HCT116 (cell line): ENCODE measurements around the gene KIF5C. TPM values are rescaled to one million over a fixed set of nuclear protein-coding genes. Genes with fewer than 3 reads are reported as not detected.

Source experiments
- ATAC-seq: fragments of 200-7000 bp; cut with Tn5 transposase; 2 replicates; pipeline ENCODE4 v1.9.1; 2020; ENCODE audit warnings: mild to moderate bottlenecking, moderate library complexity
- BruUV-seq: library from RNA; stranded (reverse); fragments of 400-500 nt; replicated peaks from 2 replicates; lab custom pipeline; 2021; lab: Mats Ljungman, UMichigan
- CTCF ChIA-PET: fragments of 300-600 bp; sonication (Branson Sonifier 250); formaldehyde crosslinking; loops from one replicate; lab custom pipeline; 2021; ENCODE audit warnings: antibody characterized with exemption; lab: Charles Lee
- POLR2A ChIA-PET: fragments of 300-600, 350-600 bp; sonication (Branson Sonifier 250); formaldehyde crosslinking; loops from one replicate; lab custom pipeline; 2021; ENCODE audit warnings: antibody characterized with exemption; lab: Charles Lee
- RAD21 ChIA-PET, 2 experiments: fragments of 300-600 bp; sonication (Branson Sonifier 250); formaldehyde crosslinking; loops; one replicate each; lab custom pipeline; 2023; ENCODE audit warnings: low total read pairs in 2 of 2; ENCODE audit not compliant: uncharacterized antibody in 2 of 2, unreplicated experiment in 2 of 2, low non-redundant PET in 1 of 2; lab: Charles Lee
- DNase-seq: peaks from one replicate; pipeline ENCODE4 v3.0.0-alpha.2; 2010; ENCODE audit warnings: low read depth, low spot score
- H2AFZ ChIP-seq: fragments of 200-600 bp; shearing (Covaris generic), sonication (generic); 2 replicates; pipeline ENCODE4 v1.6.1; 2017; ENCODE audit warnings: low read depth, mixed run types, mixed read lengths, antibody characterized with exemption, low read length; ENCODE audit not compliant: poor library complexity, severe bottlenecking
- H3K27ac ChIP-seq: 2 replicates; pipeline ENCODE4 v1.5.1; 2012; ENCODE audit warnings: low read depth, low read length
- H3K27me3 ChIP-seq: fragments of 200-600 bp; sonication (generic); 2 replicates; pipeline ENCODE4 v1.6.1; 2016; ENCODE audit warnings: mixed run types, low read length, mixed read lengths; ENCODE audit not compliant: insufficient read depth
- H3K36me3 ChIP-seq, 2 experiments: fragments of 200-500 bp in 1 of 2; fragments of 200-600 bp in 1 of 2; sonication (Bioruptor generic) in 1 of 2; sonication (generic) in 1 of 2; 2 replicates each; pipeline versions ENCODE4 v1.5.1 to v1.6.1; 2014 to 2016; ENCODE audit warnings: low read length in 2 of 2, inconsistent platforms in 1 of 2, mixed read lengths in 1 of 2, mixed run types in 1 of 2; ENCODE audit not compliant: insufficient read depth in 2 of 2, control insufficient read depth in 1 of 2
- H3K4me1 ChIP-seq, 2 experiments: fragments of 200-600 bp in 1 of 2; sonication (generic) in 1 of 2; 2 replicates each; pipeline versions ENCODE4 v1.5.1 to v1.6.1; 2012 to 2017; ENCODE audit warnings: low read length in 2 of 2, inconsistent platforms in 1 of 2, mild to moderate bottlenecking in 1 of 2, mixed read lengths in 1 of 2, mixed run types in 1 of 2, moderate library complexity in 1 of 2; ENCODE audit not compliant: insufficient read depth in 2 of 2, control insufficient read depth in 1 of 2
- H3K4me2 ChIP-seq: fragments of 200-600 bp; sonication (generic); 2 replicates; pipeline ENCODE4 v1.6.1; 2017; ENCODE audit warnings: mixed run types, low read length, mixed read lengths
- H3K4me3 ChIP-seq, 2 experiments: fragments of 200-600 bp in 1 of 2; sonication (generic) in 1 of 2; replicated peaks in 1 of 2; 2 replicates each; pipeline ENCODE4 v1.5.1; 2011 to 2016; ENCODE audit warnings: low read length in 2 of 2, control low read depth in 1 of 2, low read depth in 1 of 2, mild to moderate bottlenecking in 1 of 2, mixed read lengths in 1 of 2, mixed run types in 1 of 2
- H3K79me2 ChIP-seq: fragments of 200-600 bp; sonication (generic); 2 replicates; pipeline ENCODE4 v1.6.1; 2017; ENCODE audit warnings: mild to moderate bottlenecking, mixed run types, low read length, moderate library complexity, mixed read lengths; ENCODE audit not compliant: insufficient read depth
- H3K9ac ChIP-seq: fragments of 200-600 bp; sonication (generic); 2 replicates; pipeline ENCODE4 v1.6.1; 2016; ENCODE audit warnings: low read length, mixed read lengths
- H3K9me2 ChIP-seq: fragments of 200-600 bp; sonication (generic), shearing (Covaris generic); 2 replicates; pipeline ENCODE4 v1.6.1; 2017; ENCODE audit warnings: mixed run types, mild to moderate bottlenecking, moderate library complexity; ENCODE audit not compliant: insufficient read depth
- H3K9me3 ChIP-seq, 2 experiments: fragments of 200-500 bp in 1 of 2; fragments of 200-600 bp in 1 of 2; sonication (Bioruptor generic) in 1 of 2; sonication (generic) in 1 of 2; 2 replicates each; pipeline ENCODE4 v1.6.1; 2014 to 2017; ENCODE audit warnings: low read length in 2 of 2, mixed read lengths in 2 of 2, inconsistent platforms in 1 of 2, low read depth in 1 of 2, mild to moderate bottlenecking in 1 of 2, mixed run types in 1 of 2, moderate library complexity in 1 of 2; ENCODE audit not compliant: control insufficient read depth in 1 of 2, insufficient read depth in 1 of 2
- H4K20me1 ChIP-seq: fragments of 200-600 bp; sonication (generic), shearing (Covaris generic); 2 replicates; pipeline ENCODE4 v1.6.1; 2017; ENCODE audit warnings: mixed run types, mild to moderate bottlenecking, moderate library complexity; ENCODE audit not compliant: insufficient read depth
- FOSL1 ChIP-seq: IDR thresholded peaks from 2 replicates; pipeline ENCODE4 v1.6.1; 2012; ENCODE audit warnings: low read depth
- POLR2A ChIP-seq: IDR thresholded peaks from 2 replicates; pipeline ENCODE4 v1.7.0; 2011; ENCODE audit warnings: borderline replicate concordance; ENCODE audit not compliant: insufficient read depth, insufficient read length; ENCODE audit errors: extremely low read depth
- POLR2AphosphoS5 ChIP-seq: IDR thresholded peaks from 2 replicates; pipeline ENCODE4 v1.6.1; 2011; ENCODE audit warnings: mild to moderate bottlenecking, low read depth, low read length, moderate library complexity
- RAD21 ChIP-seq: IDR thresholded peaks from 2 replicates; pipeline ENCODE4 v1.6.1; 2012; ENCODE audit warnings: low read depth, mild to moderate bottlenecking
- SRF ChIP-seq: IDR thresholded peaks from 2 replicates; pipeline ENCODE4 v1.6.1; 2012; ENCODE audit warnings: low read depth
- intact Hi-C: fragments of 100-400 bp; cut with micrococcal nuclease; formaldehyde crosslinking; loops from 2 replicates; pipeline ENCODE4 v1.10.0; 2022
- total RNA-seq: library from RNA; stranded (reverse); gene quantifications from one replicate; pipeline ENCODE4 v1.2.1, GENCODE V29; 2021; ENCODE audit not compliant: unreplicated experiment
- TF ChIP-seq, protein P1 (sequence below): IDR thresholded peaks from 2 replicates; pipeline ENCODE4 v1.6.1; 2012
- TF ChIP-seq, protein P2 (sequence below): IDR thresholded peaks from 2 replicates; pipeline ENCODE4 v1.6.1; 2012; ENCODE audit warnings: low read depth
- TF ChIP-seq, protein P3 (sequence below): IDR thresholded peaks from 2 replicates; pipeline ENCODE4 v1.6.1; 2011; ENCODE audit warnings: mild to moderate bottlenecking, low read length, moderate library complexity; ENCODE audit not compliant: insufficient replicate concordance; ENCODE audit errors: extremely low read depth

The KIF5C gene
- total RNA-seq, 1 experiment from 2014 or later: 6.5 TPM

DNA sequence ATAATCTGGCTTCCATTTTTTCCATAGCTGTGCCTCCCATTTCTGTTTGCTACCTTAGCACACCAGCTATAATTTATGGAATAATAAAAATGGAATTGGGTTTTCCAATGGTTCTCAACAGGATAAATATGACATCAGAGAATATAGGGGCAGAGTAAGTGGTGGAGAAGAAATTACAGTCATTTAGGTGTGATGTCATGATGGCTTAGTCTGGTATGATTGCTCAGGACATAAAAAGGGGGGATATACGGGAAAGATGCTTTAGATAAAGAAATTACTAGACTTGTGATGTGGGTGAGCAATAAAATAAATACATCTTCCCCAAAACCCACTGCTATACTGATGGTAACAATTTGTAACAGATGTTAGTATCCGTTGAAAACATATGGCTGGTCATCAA is 21.6 kb upstream of the KIF5C start:
- H3K9me3 ChIP-seq: no peaks in the 10 kb centered on the region

DNA sequence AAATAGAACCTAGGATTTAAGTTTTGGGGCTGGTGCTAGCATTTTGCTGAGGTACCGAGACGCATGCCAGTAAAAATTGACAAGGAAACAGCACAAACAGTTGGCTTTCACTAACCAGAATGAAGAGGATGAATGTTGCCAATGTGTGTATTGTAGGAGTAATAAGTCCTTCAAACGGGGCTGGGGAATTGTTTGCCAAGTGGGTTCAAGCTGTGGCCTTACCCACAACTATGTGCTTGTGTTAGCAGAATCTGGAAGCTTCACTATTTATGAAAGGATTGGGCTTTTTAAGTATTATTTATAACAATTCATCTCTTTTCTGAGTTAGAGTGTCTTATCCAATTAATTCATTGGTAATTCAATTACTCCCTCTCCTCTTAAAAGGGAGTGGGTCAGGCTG is 15.0 kb upstream of the KIF5C start:
- H3K79me2 ChIP-seq: no peaks in the 10 kb centered on the region
- H4K20me1 ChIP-seq: no peaks in the 10 kb centered on the region
- no peak overlapping the region for H3K4me3 ChIP-seq
- CTCF ChIA-PET: no interaction called here
- no peaks in the 10 kb centered on the region for H3K36me3 ChIP-seq
- H3K9me2 ChIP-seq: no peaks in the 10 kb centered on the region
- H3K9ac ChIP-seq: no peak overlapping the region
- intact Hi-C loops: no loop called here
- no peaks in the 10 kb centered on the region for H3K9me3 ChIP-seq
- H3K4me1 ChIP-seq: no peaks in the 10 kb centered on the region
- TF ChIP-seq, protein P1, sequence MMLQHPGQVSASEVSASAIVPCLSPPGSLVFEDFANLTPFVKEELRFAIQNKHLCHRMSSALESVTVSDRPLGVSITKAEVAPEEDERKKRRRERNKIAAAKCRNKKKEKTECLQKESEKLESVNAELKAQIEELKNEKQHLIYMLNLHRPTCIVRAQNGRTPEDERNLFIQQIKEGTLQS: no peak
- no peak for TF ChIP-seq POLR2A
- no peak for TF ChIP-seq FOSL1
- TF ChIP-seq POLR2AphosphoS5: no peak
- TF ChIP-seq RAD21: no peak
- TF ChIP-seq SRF: no peak
- TF ChIP-seq, protein P2, sequence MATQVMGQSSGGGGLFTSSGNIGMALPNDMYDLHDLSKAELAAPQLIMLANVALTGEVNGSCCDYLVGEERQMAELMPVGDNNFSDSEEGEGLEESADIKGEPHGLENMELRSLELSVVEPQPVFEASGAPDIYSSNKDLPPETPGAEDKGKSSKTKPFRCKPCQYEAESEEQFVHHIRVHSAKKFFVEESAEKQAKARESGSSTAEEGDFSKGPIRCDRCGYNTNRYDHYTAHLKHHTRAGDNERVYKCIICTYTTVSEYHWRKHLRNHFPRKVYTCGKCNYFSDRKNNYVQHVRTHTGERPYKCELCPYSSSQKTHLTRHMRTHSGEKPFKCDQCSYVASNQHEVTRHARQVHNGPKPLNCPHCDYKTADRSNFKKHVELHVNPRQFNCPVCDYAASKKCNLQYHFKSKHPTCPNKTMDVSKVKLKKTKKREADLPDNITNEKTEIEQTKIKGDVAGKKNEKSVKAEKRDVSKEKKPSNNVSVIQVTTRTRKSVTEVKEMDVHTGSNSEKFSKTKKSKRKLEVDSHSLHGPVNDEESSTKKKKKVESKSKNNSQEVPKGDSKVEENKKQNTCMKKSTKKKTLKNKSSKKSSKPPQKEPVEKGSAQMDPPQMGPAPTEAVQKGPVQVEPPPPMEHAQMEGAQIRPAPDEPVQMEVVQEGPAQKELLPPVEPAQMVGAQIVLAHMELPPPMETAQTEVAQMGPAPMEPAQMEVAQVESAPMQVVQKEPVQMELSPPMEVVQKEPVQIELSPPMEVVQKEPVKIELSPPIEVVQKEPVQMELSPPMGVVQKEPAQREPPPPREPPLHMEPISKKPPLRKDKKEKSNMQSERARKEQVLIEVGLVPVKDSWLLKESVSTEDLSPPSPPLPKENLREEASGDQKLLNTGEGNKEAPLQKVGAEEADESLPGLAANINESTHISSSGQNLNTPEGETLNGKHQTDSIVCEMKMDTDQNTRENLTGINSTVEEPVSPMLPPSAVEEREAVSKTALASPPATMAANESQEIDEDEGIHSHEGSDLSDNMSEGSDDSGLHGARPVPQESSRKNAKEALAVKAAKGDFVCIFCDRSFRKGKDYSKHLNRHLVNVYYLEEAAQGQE: no peak
- TF ChIP-seq, all 23 proteins: peak for 0
- no peak for ATAC-seq
- RAD21 ChIA-PET: no interaction called here
- POLR2A ChIA-PET: no interaction called here
- Histone ChIP-seq H3K27ac (no peak overlapping the region), H3K27me3 (no peaks in the 10 kb centered on the region), H3K4me2 (no peak overlapping the region), H2AFZ (no peak overlapping the region)
- no TSS peak for BruUV-seq
- DNase-seq: no peak

More for the DNA sequence above, 21.6 kb upstream of the KIF5C start:
- Histone ChIP-seq H3K4me1 (no peaks in the 10 kb centered on the region), H3K4me2 (no peak overlapping the region), H3K4me3 (no peak overlapping the region), H4K20me1 (no peaks in the 10 kb centered on the region), H3K36me3 (no peaks in the 10 kb centered on the region), H3K79me2 (no peaks in the 10 kb centered on the region), H2AFZ (no peak overlapping the region), H3K9me2 (no peaks in the 10 kb centered on the region), H3K27ac (no peak overlapping the region), H3K27me3 (no peaks in the 10 kb centered on the region), H3K9ac (no peak overlapping the region)
- POLR2A ChIA-PET: no interaction called here
- CTCF ChIA-PET: no interaction called here
- ATAC-seq: no peak
- DNase-seq: no peak
- no peak for TF ChIP-seq RAD21
- TF ChIP-seq, protein P3, sequence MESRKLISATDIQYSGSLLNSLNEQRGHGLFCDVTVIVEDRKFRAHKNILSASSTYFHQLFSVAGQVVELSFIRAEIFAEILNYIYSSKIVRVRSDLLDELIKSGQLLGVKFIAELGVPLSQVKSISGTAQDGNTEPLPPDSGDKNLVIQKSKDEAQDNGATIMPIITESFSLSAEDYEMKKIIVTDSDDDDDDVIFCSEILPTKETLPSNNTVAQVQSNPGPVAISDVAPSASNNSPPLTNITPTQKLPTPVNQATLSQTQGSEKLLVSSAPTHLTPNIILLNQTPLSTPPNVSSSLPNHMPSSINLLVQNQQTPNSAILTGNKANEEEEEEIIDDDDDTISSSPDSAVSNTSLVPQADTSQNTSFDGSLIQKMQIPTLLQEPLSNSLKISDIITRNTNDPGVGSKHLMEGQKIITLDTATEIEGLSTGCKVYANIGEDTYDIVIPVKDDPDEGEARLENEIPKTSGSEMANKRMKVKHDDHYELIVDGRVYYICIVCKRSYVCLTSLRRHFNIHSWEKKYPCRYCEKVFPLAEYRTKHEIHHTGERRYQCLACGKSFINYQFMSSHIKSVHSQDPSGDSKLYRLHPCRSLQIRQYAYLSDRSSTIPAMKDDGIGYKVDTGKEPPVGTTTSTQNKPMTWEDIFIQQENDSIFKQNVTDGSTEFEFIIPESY: no peak
- RAD21 ChIA-PET: no interaction called here
- intact Hi-C loops: no loop called here
- no TSS peak for BruUV-seq
